Muscle layer of duodenum (tissue), 2 donors: Measurements from ENCODE around the gene FKTN.

ENCODE experiments used
- H3K27ac ChIP-seq: one replicate; pipeline ENCODE4 v1.7.0; 2013; ENCODE audit warnings: mild to moderate bottlenecking, low read length
- H3K27me3 ChIP-seq: one replicate; pipeline ENCODE4 v1.7.0; 2013; ENCODE audit warnings: low read depth, mild to moderate bottlenecking, control low read depth, low read length
- H3K36me3 ChIP-seq, 2 donors: one replicate each; pipeline ENCODE4 v1.7.0; 2013; ENCODE audit warnings: low read length in 2 of 2, control low read depth in 1 of 2, mild to moderate bottlenecking in 1 of 2; ENCODE audit not compliant: insufficient read depth in 2 of 2, control insufficient read depth in 1 of 2
- H3K4me1 ChIP-seq, 2 donors: one replicate each; pipeline ENCODE4 v1.7.0; 2013; ENCODE audit warnings: low read length in 2 of 2, mild to moderate bottlenecking in 2 of 2, control low read depth in 1 of 2, moderate library complexity in 1 of 2; ENCODE audit not compliant: insufficient read depth in 2 of 2, control insufficient read depth in 1 of 2
- H3K4me3 ChIP-seq, 2 donors: one replicate each; pipeline ENCODE4 v1.7.0; 2013; ENCODE audit warnings: low read length in 2 of 2, low read depth in 1 of 2, mild to moderate bottlenecking in 1 of 2
- H3K9me3 ChIP-seq, 2 donors: one replicate each; pipeline ENCODE4 v1.7.0; 2013; ENCODE audit warnings: low read length in 2 of 2, control low read depth in 1 of 2, mild to moderate bottlenecking in 1 of 2; ENCODE audit not compliant: control insufficient read depth in 1 of 2
- donor health status: healthy.

Gene FKTN

DNA sequence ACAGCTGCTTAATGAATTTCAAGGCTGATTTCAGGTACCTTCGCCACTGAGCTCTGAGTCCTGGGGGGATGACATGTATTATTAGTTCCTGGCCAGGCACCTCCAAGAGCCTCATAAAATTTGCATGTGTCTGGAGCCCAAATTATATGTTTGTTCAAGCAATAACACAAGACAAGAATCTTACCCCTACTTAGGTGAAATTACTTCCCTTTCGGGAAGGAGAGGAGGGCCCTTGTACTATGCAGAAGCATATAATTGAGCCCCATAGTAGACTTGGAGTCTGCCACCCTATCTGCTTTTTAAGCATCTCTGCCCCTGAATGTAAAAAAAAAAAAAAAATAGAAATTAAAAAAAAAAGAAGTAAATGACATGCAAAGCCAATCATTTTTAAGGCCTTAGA, 123.4 kb downstream of the FKTN start:
- Histone ChIP-seq H3K36me3 (no peaks in the 10 kb centered on the region), H3K27me3 (no peaks in the 10 kb centered on the region)

DNA sequence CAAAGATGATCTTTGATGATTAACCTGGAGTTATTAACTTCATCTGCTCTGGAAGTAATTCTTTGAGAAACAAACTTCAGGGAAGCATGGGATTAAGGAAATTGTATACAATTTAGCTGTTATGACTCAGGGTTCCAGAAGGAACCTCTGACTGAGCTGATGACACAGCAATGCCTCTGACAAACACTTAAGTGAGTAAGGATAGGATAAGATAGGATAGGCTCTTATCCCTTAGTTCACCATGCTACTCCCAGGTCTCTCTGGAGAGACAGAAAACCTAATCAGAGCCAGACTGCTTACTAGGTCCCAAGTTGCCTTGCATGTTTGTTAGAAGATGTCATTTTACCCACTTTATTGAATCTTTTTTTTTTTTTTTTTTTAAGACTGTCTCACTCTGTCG, 123.8 kb downstream of the FKTN start:
- Histone ChIP-seq H3K9me3 (no peaks in the 10 kb centered on the region), H3K27me3 (no peaks in the 10 kb centered on the region), H3K4me1 (no peaks in the 10 kb centered on the region), H3K36me3 (no peaks in the 10 kb centered on the region), H3K27ac (no peak overlapping the region), H3K4me3 (no peak overlapping the region)

More for the DNA sequence above, 123.4 kb downstream of the FKTN start:
- Histone ChIP-seq H3K9me3 (no peaks in the 10 kb centered on the region), H3K4me3 (no peak overlapping the region), H3K27ac (no peak overlapping the region), H3K4me1 (no peaks in the 10 kb centered on the region)

DNA sequence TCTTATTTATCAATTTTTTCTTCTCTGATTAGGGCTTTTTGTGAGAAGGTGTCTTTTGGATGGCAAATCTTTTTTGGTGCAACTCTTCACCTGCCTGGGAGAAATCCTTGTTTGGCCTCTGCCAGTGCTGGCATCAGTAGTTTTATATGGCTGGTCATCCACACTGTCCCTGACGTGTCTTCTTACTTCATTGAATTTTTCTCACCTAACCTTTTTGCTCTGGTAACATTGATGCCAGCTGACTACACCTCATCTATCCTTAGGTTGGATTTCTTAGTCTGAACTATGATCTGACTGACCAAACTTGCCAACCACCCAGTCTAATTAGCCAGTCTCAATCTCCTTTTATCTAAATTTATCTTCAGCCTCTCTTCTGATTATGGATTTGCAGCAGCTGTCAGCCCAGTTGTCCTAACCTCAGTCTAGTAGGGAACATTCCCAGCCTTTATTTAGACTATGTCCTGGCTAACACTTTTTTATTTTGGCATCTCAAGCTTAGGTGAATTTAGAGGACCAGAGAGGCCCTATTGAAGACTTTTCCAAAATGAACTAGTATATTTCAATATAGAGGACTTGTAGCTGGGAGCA, 125.9 kb downstream of the FKTN start:
- no peaks in the 10 kb centered on the region for H3K9me3 ChIP-seq
- H3K27me3 ChIP-seq: no peaks in the 10 kb centered on the region
- H3K4me3 ChIP-seq: no peak overlapping the region
- H3K27ac ChIP-seq: no peak overlapping the region
- no peaks in the 10 kb centered on the region for H3K36me3 ChIP-seq
- no peaks in the 10 kb centered on the region for H3K4me1 ChIP-seq

DNA sequence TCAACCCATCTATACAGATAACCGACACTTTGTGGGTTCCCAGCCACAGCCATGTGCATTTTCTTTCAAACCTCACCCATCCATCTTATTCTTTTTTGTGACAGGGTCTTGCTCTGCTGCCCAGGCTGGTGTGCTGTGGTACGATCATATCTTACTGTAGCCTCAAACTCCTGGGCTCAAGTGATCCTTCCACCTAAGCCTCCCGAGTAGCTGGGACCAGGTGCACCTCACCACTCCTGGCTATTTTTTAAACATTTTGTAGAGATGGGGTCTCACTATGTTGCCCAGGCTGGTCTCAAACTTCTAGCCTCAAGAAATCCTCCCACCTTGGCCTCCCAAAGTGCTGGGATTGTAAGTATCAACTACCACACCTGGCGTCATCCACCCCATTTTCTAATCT, 129.0 kb downstream of the FKTN start:
- H3K27ac ChIP-seq: no peak overlapping the region
- no peak overlapping the region for H3K4me3 ChIP-seq
- no peaks in the 10 kb centered on the region for H3K4me1 ChIP-seq

More for the DNA sequence above, 129.0 kb downstream of the FKTN start:
- H3K9me3 ChIP-seq: no peaks in the 10 kb centered on the region
- no peaks in the 10 kb centered on the region for H3K27me3 ChIP-seq
- no peaks in the 10 kb centered on the region for H3K36me3 ChIP-seq
